Tibial nerve (tissue), 3 donors: ENCODE results near the gene LSP1.

Source experiments
- POLR2A ChIP-seq, 2 donors: fragments of 450-650 bp; IDR thresholded peaks; one replicate each; pipeline ENCODE4 v1.6.1; 2017; ENCODE audit warnings: antibody characterized with exemption in 2 of 2, mild to moderate bottlenecking in 2 of 2, moderate library complexity in 2 of 2
- TF ChIP-seq, protein P1 (sequence below), 5 experiments: fragments of 200-600 bp in 3 of 5; fragments of 450-650 bp in 2 of 5; sonication (generic) in 3 of 5; IDR thresholded peaks; one replicate each; pipeline ENCODE4 v1.5.1; 2016 to 2019; ENCODE audit warnings: antibody characterized with exemption in 5 of 5, mild to moderate bottlenecking in 3 of 5, moderate library complexity in 2 of 5

DNA sequence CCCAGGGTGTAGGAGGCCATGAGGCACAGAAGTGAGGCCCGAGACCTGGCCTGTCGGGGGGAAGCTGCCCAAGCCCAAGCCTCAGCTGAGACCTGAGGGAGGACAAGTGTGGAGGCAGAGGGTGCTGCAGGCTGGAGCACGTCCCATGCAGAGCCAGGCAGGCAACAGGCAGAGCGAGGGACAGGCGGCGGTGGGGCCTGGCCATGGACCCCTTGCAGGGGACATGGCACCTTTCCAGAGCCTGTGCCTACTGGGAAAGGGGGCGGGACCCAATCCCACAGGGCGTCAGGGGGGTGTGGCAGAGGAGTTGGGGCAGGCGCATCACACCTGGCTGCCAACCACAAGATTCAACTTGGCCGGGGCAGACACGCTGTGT lies 9.8 kb upstream of the LSP1 start:
- TF ChIP-seq, protein P1, sequence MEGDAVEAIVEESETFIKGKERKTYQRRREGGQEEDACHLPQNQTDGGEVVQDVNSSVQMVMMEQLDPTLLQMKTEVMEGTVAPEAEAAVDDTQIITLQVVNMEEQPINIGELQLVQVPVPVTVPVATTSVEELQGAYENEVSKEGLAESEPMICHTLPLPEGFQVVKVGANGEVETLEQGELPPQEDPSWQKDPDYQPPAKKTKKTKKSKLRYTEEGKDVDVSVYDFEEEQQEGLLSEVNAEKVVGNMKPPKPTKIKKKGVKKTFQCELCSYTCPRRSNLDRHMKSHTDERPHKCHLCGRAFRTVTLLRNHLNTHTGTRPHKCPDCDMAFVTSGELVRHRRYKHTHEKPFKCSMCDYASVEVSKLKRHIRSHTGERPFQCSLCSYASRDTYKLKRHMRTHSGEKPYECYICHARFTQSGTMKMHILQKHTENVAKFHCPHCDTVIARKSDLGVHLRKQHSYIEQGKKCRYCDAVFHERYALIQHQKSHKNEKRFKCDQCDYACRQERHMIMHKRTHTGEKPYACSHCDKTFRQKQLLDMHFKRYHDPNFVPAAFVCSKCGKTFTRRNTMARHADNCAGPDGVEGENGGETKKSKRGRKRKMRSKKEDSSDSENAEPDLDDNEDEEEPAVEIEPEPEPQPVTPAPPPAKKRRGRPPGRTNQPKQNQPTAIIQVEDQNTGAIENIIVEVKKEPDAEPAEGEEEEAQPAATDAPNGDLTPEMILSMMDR (IDR thresholded peaks at IDR 0.05), result no peak
- TF ChIP-seq POLR2A (IDR thresholded peaks at IDR 0.05), result no peak
